ENCODE data around the gene ZFAND2A.
A peak's percentile ranks its signal among the peaks of the same experiment; 100 is the strongest.
"Not testable (repeated sequence)": the region's sequence is repeated elsewhere in the genome, so short reads cannot be mapped to it uniquely, and the experiment has no call there.

Gene ZFAND2A, protein sequence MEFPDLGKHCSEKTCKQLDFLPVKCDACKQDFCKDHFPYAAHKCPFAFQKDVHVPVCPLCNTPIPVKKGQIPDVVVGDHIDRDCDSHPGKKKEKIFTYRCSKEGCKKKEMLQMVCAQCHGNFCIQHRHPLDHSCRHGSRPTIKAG

DNA sequence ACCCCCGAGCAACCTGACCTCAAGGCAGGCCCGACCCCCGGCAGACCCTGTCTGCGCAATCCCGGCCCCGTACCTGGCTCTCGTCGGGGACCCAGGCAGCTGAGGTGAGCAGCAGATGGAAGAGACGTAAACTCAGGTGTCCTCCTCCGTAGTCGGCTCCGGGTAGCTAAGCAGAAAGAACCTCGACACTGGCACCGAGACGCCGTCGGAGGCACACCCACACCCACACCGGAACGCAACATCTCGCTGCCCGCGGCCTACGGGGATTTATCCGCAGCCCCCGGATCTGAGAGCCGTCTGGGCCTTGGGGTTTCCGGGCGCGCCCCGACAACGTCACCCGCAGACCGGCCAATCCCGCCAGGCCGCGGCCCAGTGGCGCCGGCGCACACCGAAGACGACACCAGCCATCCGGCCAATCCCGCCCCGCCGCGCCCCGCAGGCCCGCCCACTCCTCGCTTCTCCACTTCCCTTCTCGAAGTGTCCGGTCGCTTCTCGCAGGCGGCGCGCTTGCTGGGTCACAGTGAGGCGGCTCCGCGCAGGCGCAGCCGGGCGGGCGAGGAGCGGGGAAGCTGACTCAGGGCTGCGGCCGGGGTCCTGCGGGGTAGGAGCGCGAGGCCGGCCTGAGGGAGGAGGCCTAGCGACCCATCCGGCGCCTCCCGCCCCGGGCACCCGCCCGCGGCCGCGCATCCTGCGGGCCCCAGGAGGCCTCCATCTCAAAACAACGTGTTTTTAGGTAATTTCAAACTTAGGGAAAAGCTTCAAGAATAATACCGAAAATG, at the start of gene ZFAND2A:
ZFAND2A (minus strand) TSS at position 306 of the 779 bp plus-strand sequence. CDS start 1,984 bp downstream, outside the sequence.
- TF ChIP-seq, protein P1, sequence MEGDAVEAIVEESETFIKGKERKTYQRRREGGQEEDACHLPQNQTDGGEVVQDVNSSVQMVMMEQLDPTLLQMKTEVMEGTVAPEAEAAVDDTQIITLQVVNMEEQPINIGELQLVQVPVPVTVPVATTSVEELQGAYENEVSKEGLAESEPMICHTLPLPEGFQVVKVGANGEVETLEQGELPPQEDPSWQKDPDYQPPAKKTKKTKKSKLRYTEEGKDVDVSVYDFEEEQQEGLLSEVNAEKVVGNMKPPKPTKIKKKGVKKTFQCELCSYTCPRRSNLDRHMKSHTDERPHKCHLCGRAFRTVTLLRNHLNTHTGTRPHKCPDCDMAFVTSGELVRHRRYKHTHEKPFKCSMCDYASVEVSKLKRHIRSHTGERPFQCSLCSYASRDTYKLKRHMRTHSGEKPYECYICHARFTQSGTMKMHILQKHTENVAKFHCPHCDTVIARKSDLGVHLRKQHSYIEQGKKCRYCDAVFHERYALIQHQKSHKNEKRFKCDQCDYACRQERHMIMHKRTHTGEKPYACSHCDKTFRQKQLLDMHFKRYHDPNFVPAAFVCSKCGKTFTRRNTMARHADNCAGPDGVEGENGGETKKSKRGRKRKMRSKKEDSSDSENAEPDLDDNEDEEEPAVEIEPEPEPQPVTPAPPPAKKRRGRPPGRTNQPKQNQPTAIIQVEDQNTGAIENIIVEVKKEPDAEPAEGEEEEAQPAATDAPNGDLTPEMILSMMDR (IDR thresholded peaks at IDR 0.05; ENCODE audit: low read depth, low read length, missing control alignments) = no peak

DNA sequence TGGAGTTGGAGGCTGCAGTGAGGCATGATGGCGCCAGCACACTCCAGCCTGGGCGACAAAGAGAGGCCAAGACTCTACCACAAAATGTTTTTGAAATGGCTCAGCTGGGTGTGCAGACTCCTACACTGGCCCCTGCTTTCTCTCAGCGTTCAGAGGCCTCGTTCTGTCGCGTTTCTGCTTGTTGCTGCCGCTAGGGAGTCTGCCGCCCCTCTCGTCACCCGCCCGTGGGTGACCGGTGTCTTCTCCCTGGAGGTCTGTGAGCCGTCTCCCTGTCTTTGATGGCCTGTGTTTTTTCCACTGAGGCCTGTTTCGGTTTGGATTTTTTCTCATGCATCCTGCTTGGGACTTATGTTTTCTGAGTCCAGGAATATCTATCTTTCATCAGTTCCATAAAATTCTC, 49.1 kb upstream of the ZFAND2A start:
- DNase-seq (ENCODE audit: extremely low read depth, low read depth) = no peak
- TF ChIP-seq, protein P1 (IDR thresholded peaks at IDR 0.05; ENCODE audit: low read depth, low read length, missing control alignments) = no peak
- H3K4me3 ChIP-seq (replicated peaks; ENCODE audit: low read depth, low read length) = no peak overlapping the region

More for the DNA sequence above, at the start of gene ZFAND2A:
- DNase-seq (ENCODE audit: extremely low read depth, low read depth) = peak; percentile 74
- peak within 1 kb of the TSS; percentile 96 for H3K4me3 ChIP-seq (replicated peaks; ENCODE audit: low read depth, low read length)

DNA sequence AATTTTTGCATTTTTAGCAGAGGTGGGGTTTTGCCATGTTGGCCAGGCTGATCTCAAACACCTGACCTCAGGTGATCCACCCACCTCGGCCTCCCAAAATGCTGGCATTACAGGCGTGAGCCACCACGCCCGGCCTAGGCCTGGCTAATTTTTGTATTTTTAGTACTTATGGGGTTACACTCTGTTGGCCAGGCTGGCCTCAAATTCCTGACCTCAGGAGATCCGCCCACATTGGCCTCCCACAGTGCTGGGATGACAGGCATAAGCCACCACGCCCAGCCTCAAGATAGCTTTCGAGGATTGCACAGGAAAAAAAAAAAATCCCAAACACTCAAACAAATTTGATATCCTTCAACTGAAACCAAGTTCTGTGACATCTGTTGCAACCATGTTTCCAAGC, 45.7 kb upstream of the ZFAND2A start:
- H3K4me3 ChIP-seq (replicated peaks; ENCODE audit: low read depth, low read length); DNase-seq (ENCODE audit: extremely low read depth, low read depth): not testable (repeated sequence)

DNA sequence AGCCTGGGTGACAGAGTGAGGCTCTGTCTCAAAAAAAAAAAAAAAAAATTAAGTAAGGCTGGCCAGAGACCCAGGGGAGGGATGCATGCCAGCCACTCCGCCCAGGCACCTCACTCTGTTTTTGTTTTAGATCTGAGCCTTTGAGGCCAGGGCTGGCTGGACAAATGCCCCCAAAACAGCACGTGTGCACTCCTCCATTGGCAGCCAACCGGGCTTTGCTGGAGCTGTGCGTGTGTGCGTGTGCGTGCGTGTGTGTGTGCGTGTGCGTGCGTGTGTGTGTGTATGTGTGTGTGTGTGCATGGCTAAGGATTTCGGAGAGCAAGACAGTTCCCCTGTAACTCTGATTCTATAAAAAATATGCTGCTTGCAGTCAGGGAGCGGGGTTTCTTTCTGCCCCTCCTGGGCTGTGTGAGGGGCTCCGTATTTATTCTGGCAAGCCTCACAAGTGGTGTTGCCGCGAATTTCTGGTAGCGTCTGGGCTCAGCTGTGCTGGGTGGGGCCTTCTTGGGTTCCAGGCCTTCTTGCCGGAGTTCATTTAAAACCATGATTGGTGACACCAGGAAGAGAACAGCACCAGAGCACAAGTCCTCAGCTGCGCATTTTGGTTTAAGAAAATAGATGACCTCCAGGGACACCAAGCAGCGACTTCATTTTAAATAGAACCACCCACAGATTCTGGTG, 44.6 kb upstream of the ZFAND2A start:
- TF ChIP-seq, protein P1 (IDR thresholded peaks at IDR 0.05; ENCODE audit: low read depth, low read length, missing control alignments) = no peak

DNA sequence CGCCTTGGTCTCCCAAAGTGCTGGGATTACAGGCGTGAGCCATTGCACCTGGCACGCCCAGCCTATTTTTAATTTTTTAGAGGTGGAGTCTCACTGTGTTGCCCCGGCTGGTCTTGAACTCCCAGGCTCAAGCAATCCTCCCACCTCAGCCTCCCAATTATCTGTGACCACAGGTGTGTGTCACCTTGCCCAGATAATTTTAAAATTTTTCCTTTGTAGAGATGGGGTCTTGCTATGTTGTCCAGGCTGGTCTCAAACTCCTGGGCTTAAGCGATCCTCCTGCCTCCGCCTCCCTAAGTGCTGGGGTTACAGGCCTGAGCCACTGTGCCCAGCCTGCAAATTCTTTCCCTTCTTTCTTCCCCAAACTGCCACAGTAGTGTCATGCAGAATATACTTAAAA, 42.9 kb upstream of the ZFAND2A start:
- H3K4me3 ChIP-seq (replicated peaks; ENCODE audit: low read depth, low read length); DNase-seq (ENCODE audit: extremely low read depth, low read depth): not testable (repeated sequence)

More for the DNA sequence above, 44.6 kb upstream of the ZFAND2A start:
- H3K4me3 ChIP-seq (replicated peaks; ENCODE audit: low read depth, low read length) = no peak overlapping the region
- DNase-seq (ENCODE audit: extremely low read depth, low read depth) = no peak

DNA sequence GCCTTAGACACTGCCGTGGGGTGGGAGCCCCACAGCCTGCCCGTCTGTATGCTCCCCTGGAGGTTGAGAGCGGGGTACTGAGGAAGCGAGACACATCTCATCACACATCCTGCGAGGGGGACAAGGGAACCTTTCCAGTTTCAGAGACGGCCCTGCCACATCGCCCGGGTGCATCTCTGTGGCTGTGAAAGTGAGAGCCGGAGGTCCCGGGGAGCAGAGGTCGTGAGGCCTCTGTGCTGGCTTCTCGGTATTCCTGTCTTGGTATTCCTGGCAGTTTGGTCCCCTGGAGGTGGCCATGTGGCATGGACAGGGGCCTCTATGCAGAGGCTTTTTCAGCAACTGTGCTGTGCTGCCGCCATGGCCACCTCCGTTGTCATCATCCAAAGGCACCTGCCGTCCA, 41.9 kb upstream of the ZFAND2A start:
- no peak overlapping the region for H3K4me3 ChIP-seq (replicated peaks; ENCODE audit: low read depth, low read length)
- TF ChIP-seq, protein P1 (IDR thresholded peaks at IDR 0.05; ENCODE audit: low read depth, low read length, missing control alignments) = no peak
- DNase-seq (ENCODE audit: extremely low read depth, low read depth) = no peak

DNA sequence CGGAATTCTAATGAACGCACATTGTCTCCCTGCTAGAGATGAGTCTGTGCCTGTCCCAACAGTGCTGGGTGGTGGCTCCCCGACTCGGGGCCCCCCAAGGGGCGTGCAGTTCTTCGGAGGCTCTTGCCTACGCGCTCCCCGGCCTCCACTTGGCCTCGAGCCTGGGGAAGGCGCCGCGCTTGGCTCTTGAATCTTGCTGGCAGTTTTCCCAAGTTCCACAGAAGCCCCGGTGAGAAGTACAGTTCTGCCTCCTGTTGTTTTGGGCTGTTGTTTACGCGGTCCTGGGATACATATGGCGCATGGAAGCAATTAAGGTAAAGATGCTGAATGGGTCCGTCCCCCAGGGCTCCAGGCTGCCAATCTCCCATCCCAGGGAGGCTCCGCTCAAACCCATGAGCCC, 40.0 kb upstream of the ZFAND2A start:
- TF ChIP-seq, protein P1 (IDR thresholded peaks at IDR 0.05; ENCODE audit: low read depth, low read length, missing control alignments) = no peak
- H3K4me3 ChIP-seq (replicated peaks; ENCODE audit: low read depth, low read length) = no peak overlapping the region
- no peak for DNase-seq (ENCODE audit: extremely low read depth, low read depth)
